K562 (cell line): Measurements from ENCODE around the gene PHYHIPL. TPM values are rescaled to one million over a fixed set of nuclear protein-coding genes. Genes with fewer than 3 reads are reported as not detected.

Experiments used
- ATAC-seq: fragments of 200-7000 bp; cut with Tn5 transposase; 3 replicates; pipeline ENCODE4 v1.9.1; 2020; ENCODE audit warnings: moderate library complexity
- BruUV-seq: library from RNA; stranded (reverse); fragments of 400-500 nt; replicated peaks from 2 replicates; lab custom pipeline; 2021; lab: Mats Ljungman, UMichigan
- CTCF ChIA-PET: fragments of 300-600 bp; formaldehyde crosslinking; extraction: SDS; loops from one replicate; lab custom pipeline; 2021; ENCODE audit warnings: low intra/inter-chr PET ratio; lab: Yijun Ruan, JAX
- POLR2A ChIA-PET: fragments of 300-600, 350-650 bp; sonication (Branson Sonifier 250); formaldehyde crosslinking; extraction: SDS; loops from one replicate; lab custom pipeline; 2021; ENCODE audit warnings: antibody characterized with exemption, inconsistent platforms; lab: Yijun Ruan, JAX
- DNase-seq, 4 experiments: peaks; one replicate each; pipeline versions ENCODE4 v3.0.0 to v3.0.0-alpha.2; 2011 to 2018; ENCODE audit warnings: low spot score in 3 of 4, mixed read lengths in 3 of 4; ENCODE audit errors: extremely low read depth in 1 of 4
- FAIRE-seq: peaks from 2 replicates; lab custom pipeline; 2011; peaks lifted over from hg19 to GRCh38; lab: Jason Lieb, UNC
- H2AFZ ChIP-seq: 2 replicates; pipeline ENCODE4 v1.6.0; 2011; ENCODE audit warnings: low read depth, low read length, control low read depth, inconsistent platforms
- H3K27ac ChIP-seq: fragments of 200-600 bp; 3 replicates; pipeline ENCODE4 v1.8.0; 2011; ENCODE audit warnings: low read depth, mild to moderate bottlenecking, control low read depth, inconsistent platforms, low read length, moderate library complexity, mixed read lengths; ENCODE audit errors: extremely low read depth
- H3K27me3 ChIP-seq, 2 experiments: fragments of 300-600 bp in 1 of 2; 2 replicates in 1 of 2; 3 replicates in 1 of 2; pipeline versions ENCODE4 v1.6.0 to v1.8.0; 2011; ENCODE audit warnings: inconsistent platforms in 2 of 2, low read length in 2 of 2, mild to moderate bottlenecking in 1 of 2, mixed read lengths in 1 of 2, moderate library complexity in 1 of 2; ENCODE audit not compliant: control insufficient read depth in 2 of 2, insufficient read depth in 2 of 2
- H3K36me3 ChIP-seq: fragments of 300-600 bp; 3 replicates; pipeline ENCODE4 v1.8.0; 2011; ENCODE audit warnings: mild to moderate bottlenecking, low read length, inconsistent platforms; ENCODE audit not compliant: control insufficient read depth, insufficient read depth
- H3K4me1 ChIP-seq, 2 experiments: fragments of 200-600 bp in 1 of 2; replicated peaks in 1 of 2; 2 replicates in 1 of 2; 3 replicates in 1 of 2; pipeline versions ENCODE4 v1.5.1 to v1.8.0; 2011; ENCODE audit warnings: inconsistent platforms in 2 of 2, low read length in 2 of 2, mild to moderate bottlenecking in 1 of 2, mixed read lengths in 1 of 2, moderate library complexity in 1 of 2; ENCODE audit not compliant: control insufficient read depth in 2 of 2, insufficient read depth in 2 of 2
- H3K4me2 ChIP-seq: 2 replicates; pipeline ENCODE4 v1.6.1; 2011; ENCODE audit warnings: low read length, control low read depth, inconsistent platforms, mixed read lengths; ENCODE audit not compliant: insufficient read depth
- H3K4me3 ChIP-seq: fragments of 200-600 bp; sonication (generic), shearing (Covaris generic); 2 replicates; pipeline ENCODE4 v1.5.1; 2016; ENCODE audit warnings: control low read depth, inconsistent platforms
- H3K79me2 ChIP-seq: fragments of 200-600 bp; 3 replicates; pipeline ENCODE4 v1.8.0; 2011; ENCODE audit warnings: low read length, inconsistent platforms; ENCODE audit not compliant: control insufficient read depth, insufficient read depth
- H3K9ac ChIP-seq, 2 experiments: 2 replicates each; pipeline versions ENCODE4 v1.6.0 to v1.6.1; 2011; ENCODE audit warnings: low read depth in 2 of 2, low read length in 2 of 2, control low read depth in 1 of 2, inconsistent platforms in 1 of 2, mild to moderate bottlenecking in 1 of 2, mixed read lengths in 1 of 2; ENCODE audit not compliant: insufficient read depth in 1 of 2
- H3K9me1 ChIP-seq: one replicate; pipeline ENCODE4 v1.6.0; 2011; ENCODE audit warnings: inconsistent platforms, mild to moderate bottlenecking, low read length, moderate library complexity; ENCODE audit not compliant: control insufficient read depth, insufficient read depth
- H3K9me3 ChIP-seq: replicated peaks from 2 replicates; pipeline ENCODE4 v1.5.1; 2011; ENCODE audit warnings: low read depth, low read length, inconsistent platforms; ENCODE audit not compliant: control insufficient read depth, insufficient read depth
- H4K20me1 ChIP-seq: replicated peaks from 2 replicates; pipeline ENCODE4 v1.6.1; 2011; ENCODE audit warnings: low read length, inconsistent platforms, mixed read lengths; ENCODE audit not compliant: control insufficient read depth, insufficient read depth
- POLR3G ChIP-seq: IDR thresholded peaks from 2 replicates; pipeline ENCODE4 v1.6.1; 2011; ENCODE audit not compliant: insufficient read length, insufficient replicate concordance; ENCODE audit errors: extremely low read depth
- RBM34 ChIP-seq: fragments of 200-400 bp; formaldehyde crosslinking; IDR thresholded peaks from 2 replicates; pipeline ENCODE4 v1.6.1; 2018; ENCODE audit warnings: low read length, borderline replicate concordance; ENCODE audit not compliant: insufficient read depth
- ZNF75A ChIP-seq: fragments of 450-650 bp; formaldehyde crosslinking; IDR thresholded peaks from 2 replicates; pipeline ENCODE4 v1.4.0; 2020; ENCODE audit warnings: mild to moderate bottlenecking
- WGBS: fragments of 100-300 bp; shearing (Covaris generic); methylation state at CpG from one replicate; pipeline ENCODE4 v1.1.6; 2016; ENCODE audit warnings: low coverage, mixed read lengths; ENCODE audit not compliant: insufficient coverage; ENCODE audit errors: missing lambda C conversion rate; 5-methylcytosine and 5-hydroxymethylcytosine counted together
- in situ Hi-C: fragments of 300-500 bp; cut with MboI; formaldehyde crosslinking; loops from 4 replicates; pipeline ENCODE4 v1.15.0; 2018; ENCODE audit warnings: inconsistent platforms, mixed read lengths
- intact Hi-C: fragments of 100-400 bp; cut with micrococcal nuclease; formaldehyde crosslinking; loops from 2 replicates; pipeline ENCODE4 v1.14.2; 2022
- polyA plus RNA-seq, 8 experiments: library from polyadenylated mRNA; depleted of rRNA in 4 of 8; stranded (reverse) in 5 of 8; unstranded in 3 of 8; fragments of >200 nt; fragmentation: Nextera tagmentation in 2 of 8; fragmentation: Illumina TruSeq in 1 of 8; extraction: Ambion mirVana in 2 of 8; extraction: Trizol in 1 of 8; gene quantifications; 2 replicates each; pipeline versions ENCODE4 v1.2.1 to v1.2.3, GENCODE V29; 2011 to 2014; ENCODE audit warnings: inconsistent platforms in 1 of 8, missing spikeins in 1 of 8
- total RNA-seq, 7 experiments: library from RNA; depleted of rRNA in 6 of 7; stranded (reverse); fragments of >200 nt in 6 of 7; fragmentation: Illumina TruSeq in 2 of 7; extraction: Trizol in 2 of 7; gene quantifications; 2 replicates each; pipeline versions ENCODE4 v1.2.1 to v1.2.3, GENCODE V29; 2011 to 2021; ENCODE audit warnings: low replicate concordance in 1 of 7

The PHYHIPL gene
- total and polyA plus RNA-seq, 9 of the 15 experiments (the other 6 are each of a cell fraction or from before 2014, with no cell fraction given) = not detected

DNA sequence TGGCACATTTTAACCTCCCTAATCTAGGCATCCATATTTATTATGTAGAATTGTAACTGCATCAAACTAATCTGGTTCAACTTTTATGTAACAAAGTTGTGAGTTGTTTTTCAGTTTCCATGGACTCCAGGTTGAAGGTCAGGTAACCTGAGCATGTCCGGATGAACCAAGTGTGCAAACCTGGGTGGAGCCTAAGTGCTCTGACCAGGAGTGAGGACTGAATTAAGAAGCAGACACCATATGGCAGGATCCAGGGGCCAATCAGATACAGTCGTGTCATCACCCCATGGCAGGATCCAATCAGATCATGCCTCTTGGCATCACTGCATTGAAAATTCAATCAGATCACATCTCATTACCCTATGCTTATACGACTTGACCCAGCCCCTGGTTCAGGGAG lies 41.2 kb upstream of the PHYHIPL start:
- POLR2A ChIA-PET = no interaction called here
- intact Hi-C loops (no loop called here), in situ Hi-C loops (no loop called here)
- no peak for ATAC-seq
- CTCF ChIA-PET = no interaction called here
- no peaks in the 10 kb centered on the region for H4K20me1 ChIP-seq
- no peaks in the 10 kb centered on the region for H3K4me1 ChIP-seq
- no peak for DNase-seq
- H3K9me1 ChIP-seq = no peaks in the 10 kb centered on the region
- no TSS peak for BruUV-seq
- FAIRE-seq = no peak
- no peaks in the 10 kb centered on the region for H3K36me3 ChIP-seq
- H3K4me2 ChIP-seq = no peak overlapping the region
- H3K4me3 ChIP-seq = no peak overlapping the region
- H3K9ac ChIP-seq = no peak overlapping the region
- H3K27ac ChIP-seq = no peak overlapping the region
- H3K79me2 ChIP-seq = no peaks in the 10 kb centered on the region
- H3K27me3 ChIP-seq = no peaks in the 10 kb centered on the region
- WGBS = 0% methylated on average over 3 of the region's 3 CpGs
- no peak for TF ChIP-seq POLR3G
- no peak for TF ChIP-seq RBM34
- H2AFZ ChIP-seq = no peak overlapping the region
- H3K9me3 ChIP-seq = no peaks in the 10 kb centered on the region

- Histone ChIP-seq H2AFZ (no peak overlapping the region), H3K9me3 (no peaks in the 10 kb centered on the region), H3K4me3 (no peak overlapping the region), H3K27me3 (no peaks in the 10 kb centered on the region), H3K36me3 (no peaks in the 10 kb centered on the region), H3K4me2 (no peak overlapping the region), H3K79me2 (no peaks in the 10 kb centered on the region), H3K9ac (no peak overlapping the region), H4K20me1 (no peaks in the 10 kb centered on the region), H3K27ac (no peak overlapping the region), H3K4me1 (no peaks in the 10 kb centered on the region), H3K9me1 (no peaks in the 10 kb centered on the region)
- no TSS peak for BruUV-seq
- no peak for FAIRE-seq
- TF ChIP-seq ZNF75A = no peak
- no peak for DNase-seq
- POLR2A ChIA-PET = no interaction called here
- no peak for ATAC-seq
- intact Hi-C loops (no loop called here), in situ Hi-C loops (no loop called here)
- CTCF ChIA-PET = no interaction called here
- WGBS = under 1% methylated on average over 23 of the region's 23 CpGs
Measured at GRCh38 chr10:59138052-59138451, 38.4 kb upstream of the PHYHIPL start.
